HG03039 (cell line): ENCODE data around the gene TAS2R30.

Experiments used
- ATAC-seq: cut with Tn5 transposase; IDR thresholded peaks from one replicate; pipeline ENCODE4 v1.9.1; 2021; ENCODE audit warnings: mild to moderate bottlenecking, moderate library complexity; ENCODE audit not compliant: unreplicated experiment

Gene TAS2R30, protein sequence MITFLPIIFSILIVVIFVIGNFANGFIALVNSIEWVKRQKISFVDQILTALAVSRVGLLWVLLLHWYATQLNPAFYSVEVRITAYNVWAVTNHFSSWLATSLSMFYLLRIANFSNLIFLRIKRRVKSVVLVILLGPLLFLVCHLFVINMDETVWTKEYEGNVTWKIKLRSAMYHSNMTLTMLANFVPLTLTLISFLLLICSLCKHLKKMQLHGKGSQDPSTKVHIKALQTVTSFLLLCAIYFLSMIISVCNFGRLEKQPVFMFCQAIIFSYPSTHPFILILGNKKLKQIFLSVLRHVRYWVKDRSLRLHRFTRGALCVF

GRCh38 chr12:11134305-11134704 lies at the start of gene TAS2R30:
Gene TAS2R30, minus strand, starts transcription at chr12:11134644. Its CDS starts 400 bp downstream, at chr12:11134244.
- ATAC-seq = no peak

GRCh38 chr12:11183011-11183410 lies 48.6 kb upstream of the TAS2R30 start:
- ATAC-seq = no peak

DNA sequence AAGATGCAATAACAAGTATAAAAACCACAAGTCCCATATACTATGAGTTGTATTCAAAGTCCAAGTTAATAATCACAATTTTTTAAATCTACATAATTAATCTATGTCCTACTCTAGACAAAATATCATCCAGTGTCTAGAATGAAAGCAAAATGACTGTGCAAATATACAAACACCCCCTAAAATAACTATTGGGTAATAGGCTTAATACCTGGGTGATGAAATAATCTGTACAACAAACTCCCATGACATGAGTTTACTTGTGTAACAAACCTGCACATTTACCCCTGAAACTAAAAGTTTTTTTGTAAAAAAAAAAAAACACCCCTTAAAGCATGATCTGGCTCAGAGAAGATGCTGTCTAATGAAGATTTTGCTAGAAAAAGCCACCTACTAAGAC lies 48.1 kb upstream of the TAS2R30 start:
- no peak for ATAC-seq

GRCh38 chr12:11178250-11178649 lies 43.8 kb upstream of the TAS2R30 start:
- ATAC-seq = no peak

DNA sequence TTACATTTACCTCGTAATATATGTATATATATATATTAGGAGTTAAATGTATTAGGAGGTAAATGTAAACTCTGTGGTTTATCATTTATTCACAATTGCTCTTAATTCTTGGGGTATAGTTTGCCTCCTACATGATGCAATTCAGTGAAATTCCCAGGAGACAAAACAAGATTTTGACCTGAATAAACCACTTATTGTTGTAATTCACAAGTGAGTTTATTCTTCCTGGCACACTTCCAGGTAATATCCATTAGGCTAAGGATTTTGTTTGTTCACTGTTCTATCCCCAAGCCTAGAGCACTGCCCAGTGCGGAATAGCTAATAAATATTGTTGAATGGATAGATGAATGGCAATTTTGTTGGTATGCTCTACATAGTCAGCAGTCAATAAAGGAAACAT lies 39.6 kb upstream of the TAS2R30 start:
- ATAC-seq = no peak

GRCh38 chr12:11171969-11172675 lies 37.7 kb upstream of the TAS2R30 start:
- ATAC-seq = no peak

GRCh38 chr12:11171145-11171968 lies 36.9 kb upstream of the TAS2R30 start, which contains the start of gene SMIM10L1:
Gene SMIM10L1, plus strand, starts transcription at chr12:11171194. Its CDS starts 163 bp downstream, at chr12:11171357.
- ATAC-seq = peak; percentile 96

- ATAC-seq = no peak
Observed at GRCh38 chr12:11170810-11171144, 36.3 kb upstream of the TAS2R30 start.

- ATAC-seq = no peak
Observed at GRCh38 chr12:11166300-11166699, 31.9 kb upstream of the TAS2R30 start.

DNA sequence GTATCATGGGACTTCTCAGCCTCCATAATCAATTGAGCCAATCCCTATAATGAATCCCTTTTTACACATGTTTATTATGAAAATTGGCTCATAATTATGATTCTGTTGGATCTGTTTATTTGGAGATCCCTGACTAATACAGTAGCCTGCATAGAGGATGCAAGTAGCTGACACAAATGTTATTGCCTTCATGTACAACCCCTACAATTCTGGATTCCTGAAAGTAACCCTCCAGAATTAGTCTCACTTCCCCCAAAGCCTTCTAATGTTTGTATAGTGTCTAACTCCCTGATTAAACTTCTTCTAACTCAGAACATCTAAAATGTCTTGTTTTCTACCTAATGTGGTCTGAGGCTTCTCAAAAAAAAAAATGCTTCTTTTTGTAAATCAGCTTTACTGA lies 29.9 kb upstream of the TAS2R30 start:
- ATAC-seq = no peak

- no peak for ATAC-seq
Observed at GRCh38 chr12:11162502-11162901, 28.1 kb upstream of the TAS2R30 start.

- no peak for ATAC-seq
Observed at GRCh38 chr12:11158885-11159444, 24.5 kb upstream of the TAS2R30 start.

DNA sequence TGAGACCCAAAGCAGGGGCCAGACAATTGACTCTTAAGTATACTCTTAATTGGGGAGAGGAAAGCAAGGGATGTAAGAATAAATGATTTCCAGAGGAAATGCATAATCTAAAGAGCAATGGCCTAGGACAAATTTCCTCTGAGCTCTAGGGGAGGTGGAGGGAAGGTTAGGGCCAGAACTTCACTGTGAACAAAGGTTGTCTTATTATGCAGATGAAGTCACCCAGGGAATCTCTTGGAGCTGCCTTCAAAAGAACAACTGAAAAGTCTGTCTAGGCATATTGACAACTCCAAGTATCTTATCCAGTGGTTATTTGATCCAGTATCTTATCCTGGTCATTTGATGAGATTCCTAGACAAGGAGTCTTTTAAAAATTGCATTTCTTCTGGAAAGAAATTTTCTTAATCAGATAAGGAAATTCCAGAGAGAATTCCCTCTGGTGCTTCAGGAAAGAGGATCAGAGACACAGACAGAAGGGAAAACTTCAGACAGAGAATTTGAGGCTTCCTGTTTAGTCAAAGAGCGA lies 20.0 kb upstream of the TAS2R30 start:
- no peak for ATAC-seq

DNA sequence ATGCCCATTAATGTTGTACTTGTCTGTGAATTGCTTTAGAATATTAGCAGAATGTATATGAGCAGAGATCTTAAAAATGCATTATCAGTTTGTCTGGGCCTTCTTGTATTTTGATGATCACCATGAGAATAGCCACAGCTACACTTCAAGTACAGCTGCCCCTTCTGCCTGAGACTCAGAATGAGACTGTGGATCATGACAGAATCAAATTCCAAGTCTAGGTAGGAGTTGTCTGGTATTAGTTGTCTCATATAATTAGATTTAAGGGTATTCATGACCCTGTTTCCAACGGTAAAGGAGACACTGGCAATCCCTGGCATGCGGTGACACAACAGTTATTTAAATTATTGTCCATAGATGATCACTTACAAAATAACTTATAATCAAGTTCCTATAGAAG lies 18.3 kb upstream of the TAS2R30 start:
- no peak for ATAC-seq

DNA sequence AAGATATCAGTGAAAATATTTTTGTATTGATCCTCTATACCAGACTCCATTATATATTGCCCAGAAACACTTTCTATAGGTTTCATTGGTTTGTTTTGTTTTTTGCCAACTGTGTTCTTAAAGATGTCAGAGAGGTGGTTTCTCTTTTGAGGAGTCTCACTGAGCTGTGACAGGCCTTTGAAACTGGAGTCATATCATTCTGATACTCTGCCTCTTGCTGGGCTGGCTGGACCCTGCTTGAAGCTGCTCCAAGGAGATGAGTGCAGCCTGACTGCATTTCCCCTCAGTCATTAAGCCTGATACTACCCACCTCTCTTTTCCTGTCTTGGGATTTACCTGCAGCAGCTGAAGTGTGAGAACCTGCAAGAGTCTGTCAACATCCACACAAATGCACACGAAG lies 16.4 kb upstream of the TAS2R30 start:
- ATAC-seq = no peak

- no peak for ATAC-seq
Observed at GRCh38 chr12:11147420-11147819, 13.0 kb upstream of the TAS2R30 start.

DNA sequence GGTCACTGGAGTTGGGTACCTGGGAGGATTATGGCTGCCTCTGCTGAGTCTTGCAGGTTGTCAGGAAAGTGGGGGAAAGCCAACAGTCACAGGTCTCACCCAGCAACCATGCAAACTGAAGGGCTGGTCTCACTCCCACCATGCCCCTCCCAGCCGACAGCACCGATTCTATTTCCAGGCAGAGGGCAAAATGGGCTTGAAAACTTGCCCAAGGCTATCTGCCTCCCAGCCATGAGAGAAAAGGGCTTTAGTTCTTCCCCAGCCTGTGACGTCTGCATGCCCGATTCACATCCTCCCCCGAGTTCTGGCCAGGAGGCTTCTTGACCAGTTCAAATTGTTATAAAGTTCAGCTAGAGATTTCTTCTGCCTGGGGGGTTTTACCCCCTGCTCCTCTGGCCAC lies 9.9 kb upstream of the TAS2R30 start:
- ATAC-seq = no peak

DNA sequence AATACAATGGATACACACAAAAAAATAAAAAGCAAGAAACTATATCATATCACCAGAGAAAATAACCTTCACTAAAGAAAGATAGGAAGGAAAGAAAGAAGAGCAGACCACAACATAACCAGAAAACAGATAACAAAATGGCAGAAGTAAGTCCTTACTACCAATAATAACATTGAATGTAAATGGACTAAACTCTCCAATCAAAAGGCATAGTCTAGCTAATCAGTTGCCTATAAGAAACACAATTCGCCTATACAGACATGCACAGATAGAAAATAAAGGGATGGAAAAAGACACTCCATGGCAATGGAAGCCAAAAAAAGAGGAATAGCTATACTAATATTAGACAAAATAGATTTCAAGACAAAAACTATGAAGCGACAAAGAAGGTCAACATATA lies 8.9 kb upstream of the TAS2R30 start:
- no peak for ATAC-seq

DNA sequence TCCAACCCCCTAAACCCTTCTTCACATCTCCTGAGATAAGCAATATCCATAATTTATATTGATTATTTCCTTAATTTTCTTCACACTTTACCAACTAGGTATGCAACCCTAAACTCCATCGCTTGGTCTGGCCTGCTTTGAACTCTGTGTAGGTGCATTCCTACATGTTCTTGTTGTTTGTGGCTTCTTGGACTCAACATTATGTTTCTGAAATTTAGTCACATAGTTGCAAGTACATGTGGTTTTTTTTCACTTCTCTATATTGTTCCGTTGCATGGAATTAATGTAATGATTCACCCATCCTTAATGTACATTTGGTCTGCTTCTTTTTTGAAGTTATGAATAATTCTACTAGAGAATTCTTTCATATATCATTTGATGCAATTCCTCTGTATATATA lies 1.6 kb upstream of the TAS2R30 start:
- ATAC-seq = no peak

DNA sequence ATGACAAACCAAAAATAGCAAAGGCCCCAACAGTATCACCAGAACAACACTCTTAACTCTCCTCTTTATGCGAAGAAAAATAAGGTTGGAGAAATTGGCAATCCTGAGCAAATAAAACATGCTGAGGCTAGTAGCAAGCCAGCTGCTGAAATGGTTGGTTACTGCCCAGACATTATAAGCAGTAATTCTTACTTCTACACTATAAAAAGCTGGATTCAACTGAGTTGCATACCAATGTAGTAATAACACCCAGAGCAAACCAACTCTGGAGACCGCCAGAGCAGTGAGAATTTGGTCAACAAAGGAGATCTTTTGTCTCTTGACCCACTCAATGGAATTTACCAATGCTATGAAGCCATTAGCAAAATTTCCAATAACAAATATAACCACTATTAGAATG lies 628 bp downstream of the TAS2R30 start:
- ATAC-seq = no peak

- ATAC-seq = no peak
Observed at GRCh38 chr12:11133162-11133561, 1.3 kb downstream of the TAS2R30 start.
